ENCODE data around the gene DNMBP. TPM values are rescaled to one million over a fixed set of nuclear protein-coding genes. Genes with fewer than 3 reads are reported as not detected.

DNMBP gene
- total and polyA plus RNA-seq, 2 of the 8 experiments (the other 6 are each of a cell fraction or from before 2014, with no cell fraction given) = 19.1 to 26.4 TPM

- no peak overlapping the region for H2BK12ac ChIP-seq (ENCODE audit: low read depth, low read length)
- no peak overlapping the region for H3K27ac ChIP-seq (ENCODE audit: low read depth, low read length)
- H3K56ac ChIP-seq (replicated peaks; ENCODE audit: insufficient read length, low read depth, low read length) = no peak overlapping the region
- WGBS, 2 experiments (ENCODE audit: extremely low coverage in 1 of 2, insufficient coverage in 1 of 2, insufficient read length in 1 of 2, insufficient replicate concordance in 2 of 2, low coverage in 1 of 2, low lambda C conversion rate in 2 of 2, missing lambda C conversion rate in 1 of 2) = 95% methylated on average over 5 of the region's 5 CpGs; no CpG with 5 or more reads in 1 of the 2 experiments
- H3K4me2 ChIP-seq (ENCODE audit: insufficient read depth in 1 of 2, low read depth in 2 of 2, low read length in 2 of 2) = no peak overlapping the region
- FAIRE-seq (no peak), DNase-seq (ENCODE audit: low read depth in 1 of 2, low spot score in 2 of 2) (no peak)
- H2AFZ ChIP-seq (ENCODE audit: low read length) = no peak overlapping the region
- H2BK20ac ChIP-seq (ENCODE audit: low read length) = no peak overlapping the region
- peaks cover 5 to 8% of the 10 kb centered on the region in 2 experiments for H4K20me1 ChIP-seq (replicated peaks in 1 of 2; ENCODE audit: control insufficient read depth in 1 of 2, insufficient read depth in 2 of 2, low read length in 2 of 2)
- no peak overlapping the region for H2BK120ac ChIP-seq (replicated peaks; ENCODE audit: low read depth, low read length)
- ChIA-PET POLR2A (ENCODE audit: partially characterized antibody) (interaction anchor here (0.6 to 6.0 kb wide), 4 partner anchors 9 to 313 kb away, joined by 3 to 27 read pairs (median 4); no protein-coding TSS in a partner anchor), CTCF (ENCODE audit: partially characterized antibody) (interaction anchor here (0.7 kb wide), 1 partner anchor 35 kb away, joined by 4 read pairs; no protein-coding TSS in a partner anchor)
- no peaks in the 10 kb centered on the region for H3K9me3 ChIP-seq (ENCODE audit: insufficient read depth in 2 of 2, low read depth in 1 of 2, low read length in 1 of 2)
- H4K8ac ChIP-seq (ENCODE audit: extremely low read depth, insufficient read depth, low read length) = no peak overlapping the region
- no peak overlapping the region for H3K23ac ChIP-seq (ENCODE audit: insufficient read length)
- H3K36me3 ChIP-seq (ENCODE audit: control insufficient read depth in 2 of 4, insufficient read depth in 4 of 4, low read length in 3 of 4) = peaks cover 80 to 100% (median 96%) of the 10 kb centered on the region in 4 experiments
- no peak overlapping the region for H4K91ac ChIP-seq (replicated peaks; ENCODE audit: insufficient read length, low read length)
- no peak overlapping the region for H3K14ac ChIP-seq (ENCODE audit: insufficient read length)
- H3K18ac ChIP-seq (ENCODE audit: extremely low read depth, low read length) = no peak overlapping the region
- H3K4ac ChIP-seq (replicated peaks; ENCODE audit: insufficient read length, low read depth, low read length) = no peak overlapping the region
- H2BK15ac ChIP-seq (ENCODE audit: low read length) = no peak overlapping the region
- no peak overlapping the region for H2BK5ac ChIP-seq (ENCODE audit: low read depth, low read length)
- no peaks in the 10 kb centered on the region for H3K4me1 ChIP-seq (replicated peaks in 1 of 4; ENCODE audit: control insufficient read depth in 3 of 4, insufficient read depth in 4 of 4, low read length in 3 of 4)
- TF ChIP-seq SIRT6 (IDR thresholded peaks at IDR 0.05; ENCODE audit: low read length) = no peak
- TF ChIP-seq RXRA (IDR thresholded peaks at IDR 0.05; ENCODE audit: insufficient read depth, low read depth, low read length) = no peak
- TF ChIP-seq SUZ12 (IDR thresholded peaks at IDR 0.05; ENCODE audit: low read length) = no peak
- no peak for TF ChIP-seq RBBP5 (IDR thresholded peaks at IDR 0.05; ENCODE audit: borderline replicate concordance, low read depth, low read length)
- TF ChIP-seq BACH1 (IDR thresholded peaks at IDR 0.05; ENCODE audit: low read length) = no peak
- no peak for TF ChIP-seq BCL11A (IDR thresholded peaks at IDR 0.05; ENCODE audit: low read depth in 2 of 2, low read length in 2 of 2)
- TF ChIP-seq TBP (IDR thresholded peaks at IDR 0.05; ENCODE audit: low read depth, low read length) = no peak
- no peak for TF ChIP-seq PHF8 (conservative IDR thresholded peaks at IDR 0.05; ENCODE audit: low read depth, low read length)
- no peak for TF ChIP-seq MAFK (IDR thresholded peaks at IDR 0.05; ENCODE audit: low read depth, low read length)
- TF ChIP-seq RNF2 (IDR thresholded peaks at IDR 0.05; ENCODE audit: borderline replicate concordance, low read depth, low read length, missing control alignments, poor library complexity, severe bottlenecking) = no peak
- no peak for TF ChIP-seq HDAC2 (IDR thresholded peaks at IDR 0.05; ENCODE audit: borderline replicate concordance in 1 of 2, low read depth in 2 of 2, low read length in 2 of 2)
- TF ChIP-seq BRCA1 (IDR thresholded peaks at IDR 0.05; ENCODE audit: low read depth, low read length) = no peak
- H3K79me2 ChIP-seq (ENCODE audit: control insufficient read depth in 1 of 2, insufficient read depth in 2 of 2, low read length in 2 of 2) = no peaks in the 10 kb centered on the region
- no peaks in the 10 kb centered on the region; the same call in 1 of the 2 replicates for H3K79me1 ChIP-seq (ENCODE audit: low read depth, low read length)
- no peak overlapping the region for H2AK5ac ChIP-seq (ENCODE audit: low read depth, low read length)
- no peaks in the 10 kb centered on the region for H3K27me3 ChIP-seq (replicated peaks in 1 of 4; ENCODE audit: control insufficient read depth in 3 of 4, extremely low read depth in 1 of 4, insufficient read depth in 3 of 4, low read length in 3 of 4)
- H3K4me3 ChIP-seq (ENCODE audit: extremely low read depth in 1 of 4, insufficient read depth in 2 of 4, low read depth in 3 of 4, low read length in 4 of 4) = no peak overlapping the region
- H3K9ac ChIP-seq (replicated peaks in 1 of 4; ENCODE audit: extremely low read depth in 1 of 4, low read depth in 3 of 4, low read length in 3 of 4) = no peak overlapping the region
- no peak overlapping the region for H4K5ac ChIP-seq (ENCODE audit: insufficient read length, low read depth, low read length)
- no peaks in the 10 kb centered on the region for H3K23me2 ChIP-seq (ENCODE audit: low read depth, low read length)
Observed at GRCh38 chr10:99881371-99881770, 128.4 kb downstream of the DNMBP start.

Measured in H1 (cell line).